GM12891 (cell line): Measurements from ENCODE around the gene PUM1.

Source experiments
- POLR2A ChIP-seq: IDR thresholded peaks from 2 replicates; pipeline ENCODE4 v1.6.1; 2011; ENCODE audit warnings: low read depth, low read length, control low read depth
- SPI1 ChIP-seq: IDR thresholded peaks from 2 replicates; pipeline ENCODE4 v1.6.1; 2011; ENCODE audit warnings: low read depth, low read length, control low read depth
- TAF1 ChIP-seq: IDR thresholded peaks from 2 replicates; pipeline ENCODE4 v1.6.1; 2011; ENCODE audit warnings: low read depth, low read length, control low read depth

DNA sequence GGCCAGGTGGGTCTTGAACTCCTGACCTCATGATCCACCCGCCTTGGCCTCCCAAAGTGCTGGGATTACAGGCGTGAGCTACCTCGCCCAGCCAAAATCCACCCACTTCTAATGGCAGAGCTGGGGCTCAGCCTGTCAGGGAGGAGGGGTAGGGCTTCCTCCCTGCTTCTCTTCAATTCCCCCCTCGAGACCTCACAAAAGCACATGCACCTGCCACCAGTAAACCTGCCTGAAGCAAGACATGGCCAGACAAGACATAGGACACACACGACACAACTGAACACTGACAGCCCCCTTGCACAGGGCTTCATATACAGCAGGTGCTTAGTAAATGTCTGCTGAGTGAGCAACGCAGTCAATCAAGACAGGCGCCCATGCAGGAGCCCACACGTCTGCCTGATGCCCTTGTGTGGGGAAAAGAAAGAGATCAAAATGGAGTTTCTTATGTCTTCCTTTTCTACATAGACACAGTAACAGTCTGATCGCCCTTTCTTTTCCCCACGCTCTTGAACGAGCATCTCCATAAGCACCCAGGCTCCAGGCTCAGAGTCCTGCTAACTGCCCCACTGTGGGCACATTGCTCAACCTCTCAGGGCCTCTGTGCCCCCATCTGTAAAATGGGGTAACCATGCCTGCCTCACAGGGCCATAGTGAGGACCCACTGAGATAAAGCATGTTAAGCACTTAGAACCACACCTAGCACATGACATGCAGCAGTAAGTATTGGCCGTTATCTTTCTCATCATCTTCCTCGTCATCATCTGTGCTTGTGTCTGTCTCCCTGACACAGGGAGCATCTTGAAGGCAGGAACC lies 165.7 kb downstream of the PUM1 start:
- TF ChIP-seq POLR2A (no peak), SPI1 (no peak), TAF1 (no peak)
